Fibroblast of lung (primary cell): ENCODE data around the gene PPIL3. TPM values are rescaled to one million over a fixed set of nuclear protein-coding genes. Genes with fewer than 3 reads are reported as not detected.

Experiments used
- DNase-seq, 2 donors: peaks; one replicate each; pipeline versions ENCODE4 v3.0.0 to v3.0.0-alpha.2; 2010; ENCODE audit warnings: low read depth in 2 of 2
- H2AFZ ChIP-seq: 2 replicates; pipeline ENCODE4 v1.5.1; 2012; ENCODE audit warnings: low read length, control low read depth, inconsistent platforms
- H3K27ac ChIP-seq: 2 replicates; pipeline ENCODE4 v1.5.1; 2011; ENCODE audit warnings: low read length, control low read depth; ENCODE audit not compliant: insufficient read depth
- H3K27me3 ChIP-seq: 2 replicates; pipeline ENCODE4 v1.5.1; 2011; ENCODE audit warnings: mild to moderate bottlenecking, low read length; ENCODE audit not compliant: control insufficient read depth, insufficient read depth
- H3K36me3 ChIP-seq: 2 replicates; pipeline ENCODE4 v1.5.1; 2011; ENCODE audit warnings: low read length; ENCODE audit not compliant: control insufficient read depth, insufficient read depth
- H3K4me1 ChIP-seq: 2 replicates; pipeline ENCODE4 v1.5.1; 2011; ENCODE audit warnings: low read length; ENCODE audit not compliant: control insufficient read depth, insufficient read depth; ENCODE audit errors: extremely low read depth
- H3K4me2 ChIP-seq: 2 replicates; pipeline ENCODE4 v1.5.1; 2011; ENCODE audit warnings: low read length, control low read depth; ENCODE audit not compliant: insufficient read depth; ENCODE audit errors: extremely low read depth
- H3K4me3 ChIP-seq, 4 experiments: fragments of 200-600 bp in 1 of 4; sonication (generic) in 1 of 4; replicated peaks in 1 of 4; 2 replicates each; pipeline ENCODE4 v1.5.1; 2011 to 2016; ENCODE audit warnings: low read length in 4 of 4, low read depth in 3 of 4, mild to moderate bottlenecking in 3 of 4, control low read depth in 2 of 4, inconsistent platforms in 1 of 4, mixed read lengths in 1 of 4; ENCODE audit not compliant: insufficient read depth in 1 of 4; ENCODE audit errors: control extremely low read depth in 1 of 4
- H3K79me2 ChIP-seq: 2 replicates; pipeline ENCODE4 v1.5.1; 2012; ENCODE audit warnings: mild to moderate bottlenecking, low read length, inconsistent platforms; ENCODE audit not compliant: control insufficient read depth, insufficient read depth
- H3K9ac ChIP-seq: 2 replicates; pipeline ENCODE4 v1.5.1; 2011; ENCODE audit warnings: mild to moderate bottlenecking, low read length, control low read depth; ENCODE audit not compliant: insufficient read depth
- H3K9me3 ChIP-seq: 2 replicates; pipeline ENCODE4 v1.5.1; 2012; ENCODE audit warnings: low read depth, low read length; ENCODE audit not compliant: control insufficient read depth, insufficient read depth
- H4K20me1 ChIP-seq: 2 replicates; pipeline ENCODE4 v1.5.1; 2011; ENCODE audit warnings: low read length; ENCODE audit not compliant: control insufficient read depth, insufficient read depth; ENCODE audit errors: extremely low read depth
- CTCF ChIP-seq, 2 donors: IDR thresholded peaks in 1 of 2; conservative IDR thresholded peaks in 1 of 2; 1 replicate in 1 of 2; 2 replicates in 1 of 2; pipeline ENCODE4 v1.5.1; 2011 to 2012; ENCODE audit warnings: low read length in 2 of 2, control low read depth in 1 of 2, inconsistent platforms in 1 of 2, low read depth in 1 of 2, mild to moderate bottlenecking in 1 of 2
- EZH2 ChIP-seq: IDR thresholded peaks from 2 replicates; pipeline ENCODE4 v1.5.1; 2012; ENCODE audit warnings: low read length, control low read depth, mild to moderate bottlenecking; ENCODE audit errors: missing control alignments
- polyA plus RNA-seq, 2 donors: library from polyadenylated mRNA; depleted of rRNA in 1 of 2; stranded (reverse) in 1 of 2; unstranded in 1 of 2; fragments of >200 nt; gene quantifications; 2 replicates each; pipeline ENCODE4 v1.2.1, GENCODE V29; 2011 to 2012; ENCODE audit warnings: missing spikeins in 1 of 2
- total RNA-seq: library from RNA; depleted of rRNA; stranded (reverse); fragments of >200 nt; gene quantifications from 2 replicates; pipeline ENCODE4 v1.2.1, GENCODE V29; 2014

The PPIL3 gene
- total and polyA plus RNA-seq, 2 donors (not counting 1 experiment from before 2014, with no cell fraction given): 58.9 to 66.9 TPM

GRCh38 chr2:200862532-200863000 is 26.3 kb downstream of the PPIL3 start:
- H3K36me3 ChIP-seq: peaks cover 10% of the 10 kb centered on the region
- DNase-seq: peak; percentile 78 to 80
- H3K9me3 ChIP-seq: no peaks in the 10 kb centered on the region
- H3K4me1 ChIP-seq: peaks cover 8% of the 10 kb centered on the region
- H3K4me2 ChIP-seq: peak overlapping the region; percentile 79
- peaks cover 69% of the 10 kb centered on the region for H3K79me2 ChIP-seq
- H4K20me1 ChIP-seq: peaks cover 11% of the 10 kb centered on the region
- no peak overlapping the region for H2AFZ ChIP-seq
- peak overlapping the region; percentile 93 to 100 (median 100) for H3K4me3 ChIP-seq
- peak overlapping the region; percentile 100 for H3K9ac ChIP-seq
- TF ChIP-seq CTCF (conservative IDR thresholded peaks at IDR 0.05 in 1 of 2, IDR thresholded peaks at IDR 0.05 in 1 of 2; ENCODE audit: low read depth in 1 of 2, low read length in 2 of 2): no peak
- no peak for TF ChIP-seq EZH2
- H3K27ac ChIP-seq: peak overlapping the region; percentile 100
- H3K27me3 ChIP-seq: no peaks in the 10 kb centered on the region

DNA sequence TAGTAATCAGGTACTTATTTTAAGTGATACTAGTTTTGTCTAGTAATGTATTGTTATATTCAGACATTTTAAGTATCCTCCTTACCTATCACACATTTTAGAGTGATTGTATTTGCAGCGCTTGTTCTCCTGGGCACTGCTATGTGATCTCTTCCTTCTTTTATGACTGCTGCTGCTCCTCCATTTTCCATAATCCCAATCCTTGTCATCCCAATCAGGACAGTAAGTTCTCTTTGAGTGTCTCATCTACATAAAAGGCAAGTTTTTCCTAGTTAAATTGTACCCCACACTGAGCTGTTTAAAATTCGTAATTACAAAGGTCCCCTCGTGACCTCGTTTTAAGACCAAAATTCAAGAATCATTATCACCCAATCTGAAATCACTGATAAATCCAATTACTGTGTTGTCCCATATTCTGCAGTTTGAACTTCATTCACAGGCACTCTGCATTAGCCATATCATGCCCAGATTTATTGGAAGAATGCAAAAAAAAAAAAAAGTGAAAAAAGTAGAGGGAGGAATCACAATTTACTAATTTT is 27.2 kb downstream of the PPIL3 start:
- Histone ChIP-seq H4K20me1 (peaks cover 11% of the 10 kb centered on the region), H3K79me2 (peaks cover 78% of the 10 kb centered on the region), H3K4me2 (peak overlapping the region; percentile 79), H3K4me3 (peak overlapping the region; percentile 93 to 100 (median 100)), H3K27me3 (no peaks in the 10 kb centered on the region), H3K9me3 (no peaks in the 10 kb centered on the region), H3K27ac (no peak overlapping the region), H3K4me1 (peaks cover 7% of the 10 kb centered on the region), H2AFZ (no peak overlapping the region), H3K36me3 (peaks cover 15% of the 10 kb centered on the region), H3K9ac (no peak overlapping the region)
- DNase-seq: no peak
- TF ChIP-seq CTCF (conservative IDR thresholded peaks at IDR 0.05 in 1 of 2, IDR thresholded peaks at IDR 0.05 in 1 of 2; ENCODE audit: low read depth in 1 of 2, low read length in 2 of 2): no peak
- TF ChIP-seq EZH2: no peak

- H3K4me1 ChIP-seq: peaks cover 7% of the 10 kb centered on the region
- peak; percentile 37 to 43 for DNase-seq
- peak overlapping the region; percentile 93 to 100 (median 100) for H3K4me3 ChIP-seq
- H3K27ac ChIP-seq: no peak overlapping the region
- peaks cover 17% of the 10 kb centered on the region for H3K36me3 ChIP-seq
- peaks cover 11% of the 10 kb centered on the region for H4K20me1 ChIP-seq
- H3K9ac ChIP-seq: no peak overlapping the region
- peak overlapping the region; percentile 79 for H3K4me2 ChIP-seq
- peaks cover 80% of the 10 kb centered on the region for H3K79me2 ChIP-seq
- no peaks in the 10 kb centered on the region for H3K27me3 ChIP-seq
- no peak overlapping the region for H2AFZ ChIP-seq
- no peaks in the 10 kb centered on the region for H3K9me3 ChIP-seq
- TF ChIP-seq EZH2: no peak
- TF ChIP-seq CTCF (conservative IDR thresholded peaks at IDR 0.05 in 1 of 2, IDR thresholded peaks at IDR 0.05 in 1 of 2; ENCODE audit: low read depth in 1 of 2, low read length in 2 of 2): no peak
Measured at GRCh38 chr2:200860092-200860795, 28.6 kb downstream of the PPIL3 start.
